ENCODE data around the gene CUTA.
"Not testable (repeated sequence)": the region's sequence is repeated elsewhere in the genome, so short reads cannot be mapped to it uniquely, and the experiment has no call there.

CUTA gene

DNA sequence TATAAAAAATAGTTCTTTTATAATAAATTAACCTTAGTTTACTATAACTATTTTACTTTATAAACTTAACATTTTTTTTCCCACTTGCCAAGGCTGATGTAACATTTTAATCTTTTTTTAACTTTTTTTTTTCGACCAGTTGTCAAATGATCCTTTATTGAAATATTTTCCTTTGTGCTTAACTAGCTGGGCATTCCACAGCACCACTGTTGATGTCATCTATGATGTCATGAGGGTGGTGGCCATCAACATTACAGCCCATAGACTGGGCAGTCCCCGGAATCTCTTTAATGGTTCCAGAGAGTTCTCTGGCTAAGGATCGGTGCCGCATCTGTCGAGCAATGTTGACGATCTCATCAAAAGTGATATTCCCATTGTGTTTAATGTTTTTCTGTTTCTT, 18.0 kb downstream of the CUTA start:
- not testable (repeated sequence) for DNase-seq

DNA sequence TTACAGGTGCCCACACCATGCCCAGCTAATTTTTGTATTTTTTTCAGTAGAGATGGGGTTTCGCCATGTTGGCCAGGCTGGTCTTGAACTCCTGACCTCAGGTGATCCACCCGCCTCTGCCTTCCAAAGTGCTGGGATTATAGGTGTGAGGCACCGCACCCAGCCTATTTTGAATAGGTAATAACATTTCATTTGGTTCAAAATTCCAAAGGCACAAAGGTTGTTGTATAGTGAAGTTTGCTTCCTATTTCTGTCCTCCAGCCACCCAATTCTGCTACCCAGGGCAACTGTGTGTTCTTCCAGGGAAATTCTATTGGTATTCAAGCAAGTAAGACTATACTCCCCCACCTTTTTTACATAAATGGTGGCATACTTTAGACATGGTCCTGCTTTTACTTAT, 19.3 kb downstream of the CUTA start:
- not testable (repeated sequence) for DNase-seq

DNA sequence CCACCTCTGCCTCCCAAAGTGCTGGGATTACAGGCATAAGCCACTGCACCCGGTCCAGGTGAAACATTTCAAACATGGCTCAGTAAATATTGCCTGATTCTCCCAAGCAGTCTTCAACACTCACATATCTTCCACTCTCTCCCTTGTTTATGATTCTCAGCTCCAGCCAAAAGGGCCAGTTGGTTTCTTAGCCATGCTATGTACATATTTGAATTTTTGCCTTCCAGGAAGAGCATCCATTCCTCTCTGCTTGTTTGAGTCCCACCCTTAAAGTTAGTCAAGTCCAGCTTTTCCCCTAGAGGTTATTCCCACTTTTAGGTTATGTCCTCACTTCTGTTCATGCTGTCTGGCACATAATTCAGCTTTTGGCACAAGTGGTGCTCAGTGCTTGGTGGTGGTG, 20.4 kb downstream of the CUTA start:
- no peak for DNase-seq

DNA sequence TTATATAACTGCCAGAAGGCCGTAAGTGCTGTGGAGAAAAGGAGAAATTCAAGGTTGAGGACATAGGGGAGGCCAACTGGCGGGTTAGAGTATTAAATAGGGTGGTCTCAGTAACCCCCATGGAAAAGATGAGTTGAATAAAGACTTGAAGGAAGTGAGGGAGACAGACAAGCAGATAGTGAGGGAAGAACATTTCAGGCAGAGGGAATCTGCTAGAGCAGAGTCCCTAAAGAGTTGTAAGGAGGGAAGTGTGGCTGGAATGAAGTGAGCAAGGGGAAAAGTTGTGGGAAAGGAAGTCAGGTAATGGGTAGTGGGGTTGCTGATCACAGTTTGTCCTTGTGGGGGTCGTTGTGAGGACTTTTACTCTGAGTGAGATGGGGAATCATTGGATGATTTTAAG, 24.9 kb downstream of the CUTA start:
- no peak for DNase-seq

DNA sequence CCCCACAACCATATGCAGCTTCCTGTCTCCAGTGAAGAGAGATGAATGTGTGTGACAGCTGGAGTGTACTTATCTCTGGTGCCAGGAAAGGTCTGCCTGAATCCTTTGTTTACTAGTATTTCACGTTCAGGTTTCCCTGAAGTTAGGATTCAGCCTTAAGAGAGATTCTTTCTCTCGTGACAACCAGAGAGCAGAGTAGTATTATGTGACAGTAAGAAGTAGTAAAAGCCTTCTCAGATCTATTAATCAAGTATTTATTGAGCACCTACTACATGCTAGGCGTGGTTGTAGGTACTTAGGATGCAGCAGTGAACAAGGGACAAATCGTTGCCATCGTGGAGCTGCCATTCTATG, 25.3 kb downstream of the CUTA start:
- no peak for DNase-seq

DNA sequence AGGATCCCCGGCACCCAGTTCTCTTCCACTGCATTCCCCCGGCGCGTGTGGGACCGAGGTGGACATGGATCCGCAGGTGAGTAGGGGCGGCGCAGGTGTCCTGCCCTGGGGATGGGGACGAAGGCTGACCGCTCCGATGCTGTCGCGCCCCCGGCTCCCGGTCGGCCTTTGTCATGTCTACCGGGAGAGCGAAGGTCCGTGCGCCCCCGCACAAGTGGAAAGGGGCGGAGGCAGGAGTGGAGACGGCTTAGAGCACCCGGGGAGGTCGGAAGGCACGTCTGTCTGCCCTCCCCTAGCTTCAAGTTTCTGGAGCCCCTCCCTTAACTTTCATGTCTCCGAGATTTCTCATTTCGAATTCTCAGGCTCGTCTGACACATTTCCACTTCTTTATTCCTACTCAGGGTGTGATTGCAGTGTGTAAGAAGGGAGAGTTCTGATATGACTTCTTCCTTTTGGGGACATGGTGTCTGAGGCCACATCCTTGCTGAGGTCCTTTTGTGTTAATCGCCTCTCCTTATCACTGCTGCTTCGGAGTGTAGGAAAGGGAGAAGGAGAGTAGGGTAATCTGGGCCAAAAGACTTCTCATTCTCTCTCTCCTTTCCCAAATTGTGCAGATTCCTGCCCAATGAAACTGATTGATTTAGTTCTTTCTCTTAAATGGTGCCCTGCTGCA, 25.8 kb downstream of the CUTA start:
- DNase-seq: peak; percentile 77 to 81

DNA sequence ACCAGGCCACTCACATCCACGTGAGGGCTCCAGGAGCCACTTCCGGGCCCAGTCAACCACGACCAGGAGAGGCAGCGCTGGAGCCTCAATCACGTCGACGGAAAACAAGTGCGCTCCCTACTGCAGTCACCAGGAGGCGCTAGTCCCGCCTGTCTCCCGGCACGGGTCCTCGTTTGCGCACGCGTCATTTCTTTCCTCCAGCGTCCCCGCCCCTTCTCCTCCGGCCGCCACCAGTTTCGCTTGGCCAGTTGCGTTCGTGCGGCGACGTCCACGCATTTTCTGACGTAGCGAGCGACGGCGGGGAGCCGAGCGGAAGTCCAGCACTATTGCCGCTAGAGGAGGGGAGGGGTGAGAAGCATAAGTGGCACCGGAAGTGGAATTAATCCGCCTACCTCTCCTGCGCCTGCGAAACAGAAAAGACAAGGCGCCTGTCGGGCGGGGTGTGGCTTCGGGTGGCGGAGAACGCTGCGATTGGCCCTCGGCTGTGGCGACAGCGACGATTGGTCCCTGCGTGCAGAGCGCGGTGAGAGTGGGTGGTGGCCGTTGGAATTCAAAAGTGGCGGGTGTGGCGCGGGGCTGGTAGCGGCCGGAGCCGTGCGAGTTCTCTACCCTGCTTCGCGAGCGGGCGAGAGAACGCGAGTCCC, 26.5 kb downstream of the CUTA start, which contains the start of gene KIFC1:
TSS of gene KIFC1 (plus strand) at position 546 of the 644 bp plus-strand sequence. CDS start 163 bp downstream, outside the sequence.
- peak; percentile 99 to 100 for DNase-seq

DNA sequence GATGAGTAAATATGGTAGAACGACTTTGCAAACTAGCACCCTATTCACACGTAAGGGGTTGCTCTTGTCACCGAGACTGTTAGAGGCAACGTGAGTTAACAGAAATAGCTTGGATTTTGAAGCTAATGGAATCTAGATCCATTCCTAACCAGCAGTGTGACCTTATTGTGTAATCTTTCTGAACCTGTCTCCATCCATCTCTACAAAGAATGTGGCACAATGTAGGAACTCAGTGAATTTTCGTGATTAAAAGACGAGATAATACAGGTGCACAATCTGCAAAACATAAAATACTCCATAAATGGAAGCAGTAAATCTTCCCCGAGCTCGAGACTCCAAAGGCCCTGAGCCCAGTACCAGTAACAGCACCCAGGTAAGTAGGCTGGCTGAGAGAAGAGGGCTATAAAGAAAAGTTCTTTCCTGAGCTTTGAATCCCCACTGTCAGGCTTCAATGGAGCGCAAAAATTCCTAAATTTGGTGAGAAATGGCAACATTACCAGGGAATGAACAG, 27.1 kb downstream of the CUTA start:
- no peak for DNase-seq

DNA sequence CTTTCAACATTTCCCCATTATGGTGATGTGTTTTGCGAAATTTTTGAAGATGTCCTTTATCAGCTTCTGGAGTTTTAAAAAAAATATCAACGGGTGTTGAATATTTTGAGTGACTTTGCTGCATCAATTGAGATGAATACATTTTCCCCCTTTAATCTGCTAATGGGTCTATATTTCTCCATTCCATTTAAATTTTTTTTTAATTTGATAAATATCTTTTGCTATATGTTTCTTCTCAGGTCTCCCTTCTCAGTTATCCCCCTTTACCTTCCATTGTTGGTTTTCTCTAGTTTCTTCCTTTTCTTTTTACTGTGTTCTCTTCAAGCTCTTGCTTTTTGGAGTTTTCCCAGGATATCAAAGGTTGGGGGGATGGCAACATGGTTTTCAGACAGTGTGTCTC, 27.7 kb downstream of the CUTA start:
- DNase-seq: no peak

DNA sequence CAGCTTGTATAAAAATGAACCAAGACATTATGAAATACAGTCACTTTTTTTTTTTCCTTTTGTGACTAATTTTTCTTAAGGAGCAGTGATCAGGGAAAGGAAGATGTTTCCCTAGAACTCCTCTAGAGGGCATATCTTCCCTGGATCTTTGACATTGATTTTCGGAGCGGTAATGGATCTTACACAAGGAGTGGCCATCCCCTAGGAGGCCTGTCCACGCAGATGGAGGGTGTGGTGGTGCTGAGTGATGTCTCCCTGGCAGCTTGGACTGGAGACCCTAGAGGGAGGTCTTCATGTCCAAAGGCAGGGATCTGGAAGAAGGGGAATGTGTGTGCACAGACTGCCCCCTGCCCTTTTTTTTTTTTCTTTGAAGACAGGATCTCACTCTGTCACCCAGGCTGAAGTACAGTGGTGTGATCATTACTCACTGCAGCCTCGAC, 33.3 kb downstream of the CUTA start:
- no peak for DNase-seq

DNA sequence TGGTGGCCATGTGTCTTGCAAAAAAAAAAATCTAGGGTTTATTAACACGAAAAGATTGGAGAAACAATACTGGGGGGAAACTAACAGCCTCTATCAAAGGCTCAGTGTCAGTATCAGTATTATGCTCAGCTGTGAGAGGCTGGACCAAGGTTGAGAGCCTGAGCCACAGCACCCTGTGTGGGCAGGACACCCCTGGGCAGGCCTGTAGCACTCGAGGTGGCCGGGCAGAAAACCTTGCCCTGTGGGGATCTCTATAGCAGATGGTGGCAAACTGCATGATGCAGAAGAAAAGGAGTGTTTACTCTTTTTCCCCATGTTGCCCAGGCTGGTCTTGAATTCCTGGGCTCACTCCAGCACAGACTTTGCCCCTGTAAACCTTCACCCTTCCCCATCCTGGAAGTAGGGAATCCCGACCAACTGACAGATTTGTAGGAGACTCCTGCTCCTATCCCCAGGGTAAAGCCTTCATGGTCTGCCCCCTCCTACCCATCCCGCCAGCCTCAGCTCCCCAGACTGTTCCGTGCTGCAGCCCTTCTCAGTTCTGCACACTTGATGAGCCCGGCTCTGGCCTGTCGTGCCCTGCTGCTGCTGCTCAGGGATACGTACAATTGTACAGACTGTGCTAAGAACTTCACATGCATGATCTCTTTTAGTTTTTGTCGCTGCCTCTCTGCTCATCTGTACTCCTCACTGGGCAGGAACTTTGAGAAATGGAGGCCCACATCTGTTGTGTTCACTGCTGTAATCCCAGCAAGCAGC, 34.3 kb downstream of the CUTA start:
- DNase-seq: no peak

DNA sequence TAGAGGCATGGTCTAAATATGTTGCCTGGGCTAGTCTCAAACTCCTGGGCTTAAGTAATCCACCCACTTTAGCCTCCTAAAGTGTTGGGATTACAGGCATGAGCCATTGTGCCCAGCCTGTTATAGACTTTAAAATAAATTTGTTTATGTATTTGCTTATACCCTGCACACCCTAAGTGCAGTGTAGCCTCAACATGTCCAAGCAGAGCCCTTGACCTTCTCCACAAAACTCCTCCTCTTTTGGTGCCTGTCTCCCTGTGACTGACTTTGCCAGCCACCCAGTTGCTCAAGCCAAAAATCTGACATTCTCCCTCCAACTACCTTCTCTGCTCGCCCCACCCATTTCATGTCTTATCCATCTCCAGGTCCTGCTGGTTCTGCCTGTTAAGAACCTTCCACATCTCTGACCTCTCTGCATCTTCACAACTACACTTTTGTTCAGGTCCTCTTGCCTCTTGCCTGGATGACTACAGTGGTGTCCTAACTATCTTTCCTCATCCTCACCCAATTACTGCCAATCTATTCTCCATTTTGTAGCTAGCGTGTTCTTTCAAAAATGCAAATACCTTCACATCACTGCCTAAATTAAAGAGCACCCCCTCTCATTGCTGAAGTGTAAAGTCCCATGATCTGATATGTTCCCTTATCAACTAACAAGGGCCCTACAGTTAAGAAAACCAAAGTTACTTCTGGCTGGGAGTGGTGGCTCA, 37.5 kb downstream of the CUTA start:
- no peak for DNase-seq

DNA sequence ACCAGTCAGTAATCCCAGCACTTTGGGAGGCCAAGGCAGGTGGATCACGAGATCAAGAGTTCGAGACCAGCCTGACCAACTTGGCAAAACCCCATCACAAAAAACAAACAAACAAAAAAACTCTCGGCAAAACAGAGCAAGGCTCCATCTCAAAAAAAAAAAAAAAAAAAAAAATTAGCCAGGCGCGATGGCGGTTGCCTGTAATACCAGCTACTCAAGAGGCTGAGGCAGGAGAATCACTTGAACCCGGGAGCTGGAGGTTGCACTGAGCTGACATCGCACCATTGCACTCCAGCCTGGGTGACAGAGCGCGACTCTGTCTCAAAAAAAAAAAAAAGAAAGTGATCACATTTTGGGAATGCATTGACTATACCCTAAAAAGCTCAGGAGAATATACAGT, 38.7 kb downstream of the CUTA start:
- not testable (repeated sequence) for DNase-seq

DNA sequence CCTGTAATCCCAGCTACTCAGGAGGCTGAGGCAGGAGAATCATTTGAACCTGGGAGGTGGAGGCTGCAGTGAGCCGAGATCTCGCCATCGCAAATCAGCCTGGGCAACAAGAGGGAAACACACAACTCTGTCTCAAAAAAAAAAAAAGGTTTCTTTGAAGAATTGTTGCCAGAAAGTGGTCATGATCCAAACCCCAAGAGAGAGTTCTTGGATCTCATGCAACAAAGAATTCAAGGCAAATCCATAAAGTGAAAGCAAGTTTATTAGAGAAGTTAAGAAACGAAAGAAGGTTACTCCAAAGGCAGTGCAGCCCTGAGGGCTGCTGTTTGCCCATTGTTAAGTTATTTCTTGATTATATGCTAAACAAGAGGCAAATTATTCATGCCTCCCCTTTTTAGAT, 40.7 kb downstream of the CUTA start:
- DNase-seq: no peak

DNA sequence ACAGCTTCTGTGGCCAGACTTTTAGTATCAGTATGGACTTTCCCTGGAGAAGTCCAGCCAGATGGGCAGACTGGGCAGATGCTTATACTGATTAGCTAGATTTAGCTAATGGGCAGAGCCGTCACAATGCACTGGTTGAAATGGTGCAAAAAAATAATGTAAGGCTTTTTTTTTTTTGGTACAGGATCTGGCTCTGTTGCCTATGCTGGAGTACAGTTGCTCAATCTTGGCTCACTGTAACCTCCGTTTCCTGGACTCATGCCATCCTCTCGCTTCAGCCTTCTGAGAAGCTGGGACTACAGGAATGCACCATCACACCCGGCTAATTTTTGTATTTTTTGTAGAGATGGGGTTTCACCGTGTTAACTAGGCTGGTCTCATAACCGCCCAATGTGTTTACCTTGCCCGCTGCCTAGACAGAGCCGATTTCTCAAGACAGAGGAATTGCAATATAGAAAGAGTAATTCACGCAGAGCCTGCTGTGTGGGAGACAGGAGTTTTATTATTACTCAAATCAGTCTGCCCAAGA, 42.7 kb downstream of the CUTA start:
- DNase-seq: no peak

DNA sequence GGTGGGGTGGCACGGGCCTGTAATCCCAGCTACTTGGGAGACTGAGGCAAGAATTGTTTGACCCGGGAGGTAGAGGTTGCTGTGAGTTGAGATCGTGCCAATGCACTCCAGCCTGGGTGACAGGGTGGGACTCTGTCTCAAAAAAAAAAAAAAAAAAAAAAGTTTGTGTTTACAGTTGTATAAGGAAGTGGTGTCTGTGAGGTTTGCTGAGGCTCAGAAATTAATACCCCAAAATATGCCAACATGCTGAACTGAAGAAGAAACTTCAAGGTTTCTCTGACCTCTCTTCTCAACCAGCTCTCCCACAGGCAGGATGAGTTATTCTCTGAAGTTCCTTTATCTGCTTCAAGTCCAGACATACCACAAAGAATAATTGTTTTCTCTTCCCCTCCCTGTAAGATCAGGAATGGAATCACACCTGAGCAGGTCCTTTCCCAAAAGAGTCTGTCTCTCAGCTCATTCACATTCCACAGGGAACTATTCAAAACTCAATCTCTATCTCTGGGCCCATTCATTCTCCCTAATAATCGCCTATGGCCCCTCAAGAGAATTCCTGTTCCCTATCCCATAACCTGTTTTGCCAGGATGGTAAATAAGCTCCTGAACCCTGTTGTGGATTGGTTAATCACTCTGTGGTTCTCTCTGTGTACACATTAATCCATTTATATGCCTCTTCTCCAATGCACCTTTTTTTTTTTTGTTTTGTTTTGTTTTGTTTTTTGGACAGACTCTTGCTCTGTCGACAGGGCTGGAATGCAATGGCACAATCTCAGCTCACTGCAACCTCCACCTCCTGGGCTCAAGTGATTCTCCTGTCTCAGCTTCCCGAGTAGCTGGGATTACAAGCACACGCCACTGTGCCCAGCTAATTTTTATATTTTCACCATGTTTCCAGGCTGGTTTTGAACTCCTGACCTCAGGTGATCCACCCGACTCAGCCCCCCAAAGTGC, 43.7 kb downstream of the CUTA start:
- DNase-seq: no peak

DNA sequence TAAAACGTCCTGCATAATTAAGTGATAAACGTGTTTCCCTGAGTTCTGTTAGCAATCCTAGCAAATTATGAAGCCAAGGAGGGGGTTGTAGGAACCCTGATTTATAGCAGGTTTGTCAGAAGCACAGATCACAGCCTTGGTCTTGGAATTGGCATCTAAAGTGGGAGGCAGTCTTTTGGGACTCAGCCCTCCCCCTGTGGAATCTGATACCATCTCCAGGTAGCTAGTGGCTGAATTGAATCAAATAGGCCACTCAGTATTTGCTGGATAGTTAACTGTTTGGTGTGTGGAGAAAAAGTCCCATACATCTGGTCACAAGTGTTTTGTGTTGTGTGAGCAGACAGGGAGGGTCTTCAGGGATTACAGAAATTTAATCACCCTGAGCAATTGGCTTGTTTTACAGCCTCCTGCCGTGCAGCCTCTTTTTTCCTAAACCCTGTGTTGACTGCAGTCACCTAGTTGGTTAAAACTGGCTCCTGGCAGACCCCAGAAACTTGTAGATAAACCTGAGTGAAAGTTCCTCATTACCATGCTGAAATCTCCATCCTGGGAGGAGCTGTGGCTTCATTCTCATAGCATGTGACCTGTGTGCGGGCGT, 45.3 kb downstream of the CUTA start:
- no peak for DNase-seq

DNA sequence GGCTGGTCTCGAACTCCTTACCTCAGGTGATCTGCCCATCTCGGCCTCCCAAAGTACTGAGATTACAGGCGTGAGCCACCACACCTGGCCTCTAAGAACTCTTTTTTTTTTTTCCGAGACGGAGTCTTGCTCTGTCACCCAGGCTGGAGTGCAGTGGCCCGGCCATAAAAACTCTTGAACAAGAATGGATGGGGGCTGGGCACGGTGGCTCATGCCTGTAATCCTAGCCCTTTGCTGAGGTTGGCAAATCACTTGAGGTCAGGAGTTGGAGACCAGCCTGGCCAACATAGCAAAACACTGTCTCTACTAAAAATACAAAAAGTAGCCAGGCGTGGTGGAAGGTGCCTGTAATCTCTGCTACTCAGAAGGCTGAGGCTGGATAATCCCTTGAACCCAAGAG, 46.0 kb downstream of the CUTA start:
- not testable (repeated sequence) for DNase-seq

DNA sequence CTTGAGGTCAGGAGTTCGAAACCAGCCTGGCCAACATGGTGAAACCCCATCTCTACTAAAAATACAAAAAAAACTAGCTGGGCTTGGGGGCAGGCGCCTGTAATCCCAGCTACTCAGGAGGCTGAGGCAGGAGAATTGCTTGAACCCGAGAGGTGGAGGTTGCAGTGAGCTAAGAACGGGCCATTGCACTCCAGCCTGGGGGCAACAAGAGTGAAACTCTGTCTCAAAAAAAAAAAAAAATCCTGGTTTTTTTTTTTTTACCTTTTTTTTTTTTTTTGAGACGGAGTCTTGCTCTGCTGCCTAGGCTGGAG, 50.2 kb downstream of the CUTA start:
- not testable (repeated sequence) for DNase-seq

DNA sequence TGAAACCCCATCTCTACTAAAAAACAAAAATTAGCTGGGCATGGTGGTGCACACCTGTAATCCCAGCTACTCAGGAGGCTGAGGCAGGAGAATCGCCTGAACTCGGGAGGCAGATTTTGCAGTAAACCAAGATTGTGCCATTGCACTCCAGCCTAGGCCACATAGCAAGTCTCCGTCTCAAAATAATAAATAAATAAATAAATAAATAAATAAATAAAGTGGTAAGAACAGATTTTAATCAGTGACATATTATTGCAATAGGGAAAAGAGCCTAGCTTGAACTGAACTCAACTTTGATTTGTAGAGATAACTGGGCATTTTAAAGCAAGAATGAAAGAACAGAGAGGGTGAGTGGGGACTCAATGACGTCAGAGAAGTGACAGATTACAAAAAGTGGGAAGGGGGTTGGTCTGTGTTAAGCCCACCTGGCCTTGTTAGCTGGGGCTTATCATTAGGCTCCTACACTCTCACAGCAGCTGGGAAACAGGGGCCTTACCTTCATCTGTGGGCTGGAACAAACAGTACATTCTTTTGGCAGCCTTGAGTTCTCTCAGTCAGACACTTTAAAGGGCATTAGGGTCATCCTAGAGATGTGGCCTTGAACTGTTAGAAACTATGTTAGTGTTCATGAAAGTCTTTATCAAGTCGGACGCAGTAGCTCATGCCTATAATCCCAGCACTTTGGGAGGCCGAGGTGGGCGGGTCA, 50.7 kb downstream of the CUTA start:
- no peak for DNase-seq

Data from activated T-cell treated with anti-CD3 and anti-CD28 coated beads, Interleukin-2, amount 50 U/mL, for 48 hours (primary cell).